Esophagus muscularis mucosa (tissue), 4 donors: ENCODE data around the gene PODXL2.

ENCODE experiments used
- CTCF ChIP-seq, 3 experiments: fragments of 200-600 bp in 2 of 3; fragments of 450-650 bp in 1 of 3; sonication (generic) in 2 of 3; IDR thresholded peaks; one replicate each; pipeline ENCODE4 v1.5.1; 2017 to 2019; ENCODE audit warnings: antibody characterized with exemption in 3 of 3, mild to moderate bottlenecking in 2 of 3, moderate library complexity in 1 of 3
- EP300 ChIP-seq: sonication (generic); formaldehyde crosslinking; IDR thresholded peaks from one replicate; pipeline ENCODE4 v1.6.1; 2017; ENCODE audit warnings: antibody characterized with exemption
- POLR2A ChIP-seq: fragments of 450-650 bp; IDR thresholded peaks from one replicate; pipeline ENCODE4 v1.6.1; 2017; ENCODE audit warnings: antibody characterized with exemption, moderate library complexity, mild to moderate bottlenecking, low read depth
- POLR2AphosphoS5 ChIP-seq, 2 donors: sonication (generic); formaldehyde crosslinking; IDR thresholded peaks; one replicate each; pipeline ENCODE4 v1.6.1; 2017; ENCODE audit warnings: antibody characterized with exemption in 2 of 2

GRCh38 chr3:127697551-127698240 lies 68.7 kb downstream of the PODXL2 start:
- TF ChIP-seq EP300, result no peak
- TF ChIP-seq POLR2AphosphoS5 (IDR thresholded peaks at IDR 0.05), result peak; percentile 72 to 84
- TF ChIP-seq POLR2A, result no peak
- TF ChIP-seq CTCF (IDR thresholded peaks at IDR 0.05), result no peak
